HepG2 (cell line): Measurements from ENCODE around the gene ACTG2. TPM values are rescaled to one million over a fixed set of nuclear protein-coding genes. Genes with fewer than 3 reads are reported as not detected.
A peak's percentile ranks its signal among the peaks of the same experiment; 100 is the strongest.

Experiments used
- DR1 ChIP-seq: sonication (generic); formaldehyde crosslinking; IDR thresholded peaks from 2 replicates; pipeline ENCODE4 v1.8.0; 2021; ENCODE audit warnings: mild to moderate bottlenecking, missing genetic modification reagents, inconsistent platforms
- ELF4 ChIP-seq: sonication (generic); formaldehyde crosslinking; IDR thresholded peaks from 2 replicates; pipeline ENCODE4 v1.5.0; 2020; ENCODE audit warnings: missing genetic modification reagents, mild to moderate bottlenecking, moderate library complexity, borderline replicate concordance
- HOXA7 ChIP-seq: sonication (generic); formaldehyde crosslinking; IDR thresholded peaks from 2 replicates; pipeline ENCODE4 v1.8.1; 2022; ENCODE audit warnings: mild to moderate bottlenecking, missing genetic modification reagents, moderate library complexity
- KDM4B ChIP-seq: sonication (generic); formaldehyde crosslinking; IDR thresholded peaks from 2 replicates; pipeline ENCODE4 v1.4.0; 2020; ENCODE audit warnings: missing genetic modification reagents
- MBNL3 ChIP-seq: fragments of 250-450 bp; sonication (Bioruptor Pico); conservative IDR thresholded peaks from 2 replicates; pipeline ENCODE4 v1.8.0; 2022; ENCODE audit warnings: mild to moderate bottlenecking, inconsistent platforms
- NFATC3 ChIP-seq: sonication (generic); formaldehyde crosslinking; IDR thresholded peaks from 2 replicates; pipeline ENCODE4 v1.5.1; 2020; ENCODE audit warnings: mild to moderate bottlenecking, missing genetic modification reagents
- POLR2G ChIP-seq: fragments of 200-400 bp; formaldehyde crosslinking; IDR thresholded peaks from 2 replicates; pipeline ENCODE4 v1.6.1; 2018; ENCODE audit warnings: mild to moderate bottlenecking, low read depth, low read length, moderate library complexity
- RBAK ChIP-seq: sonication (generic); formaldehyde crosslinking; IDR thresholded peaks from 2 replicates; pipeline ENCODE4 v1.5.1; 2020; ENCODE audit warnings: mild to moderate bottlenecking, missing genetic modification reagents
- RFX5 ChIP-seq: IDR thresholded peaks from 2 replicates; pipeline ENCODE4 v1.6.1; 2011; ENCODE audit warnings: low read depth, low read length, improper control_type of control experiment
- SMARCE1 ChIP-seq: fragments of 450-650 bp; IDR thresholded peaks from 2 replicates; pipeline ENCODE4 v1.6.1; 2017; ENCODE audit warnings: borderline replicate concordance
- ZC3H4 ChIP-seq: sonication (generic); formaldehyde crosslinking; IDR thresholded peaks from 2 replicates; pipeline ENCODE4 v1.4.0; 2020; ENCODE audit warnings: missing genetic modification reagents, borderline replicate concordance
- ZFP37 ChIP-seq: sonication (generic); formaldehyde crosslinking; IDR thresholded peaks from 2 replicates; pipeline ENCODE4 v1.4.0; 2020; ENCODE audit warnings: missing genetic modification reagents, borderline replicate concordance
- ZFX ChIP-seq: sonication (generic); formaldehyde crosslinking; IDR thresholded peaks from 2 replicates; pipeline ENCODE4 v1.4.0; 2020; ENCODE audit warnings: mild to moderate bottlenecking, low read depth, missing genetic modification reagents, moderate library complexity
- ZNF552 ChIP-seq: sonication (generic); formaldehyde crosslinking; IDR thresholded peaks from 2 replicates; pipeline ENCODE4 v1.9.0; 2022; ENCODE audit warnings: missing genetic modification reagents, mild to moderate bottlenecking, borderline replicate concordance
- ZNF644 ChIP-seq: IDR thresholded peaks from 2 replicates; pipeline ENCODE4 v1.6.1; 2016; ENCODE audit warnings: low read depth
- ZNF660 ChIP-seq: sonication (generic); formaldehyde crosslinking; IDR thresholded peaks from 2 replicates; pipeline ENCODE4 v1.5.1; 2020; ENCODE audit warnings: mild to moderate bottlenecking, low read depth, missing genetic modification reagents, borderline replicate concordance
- ZSCAN9 ChIP-seq: IDR thresholded peaks from 2 replicates; pipeline ENCODE4 v1.6.1; 2016; ENCODE audit warnings: borderline replicate concordance
- polyA plus RNA-seq, 8 experiments: library from polyadenylated mRNA; depleted of rRNA in 3 of 8; stranded (reverse) in 7 of 8; unstranded in 1 of 8; fragments of >200 nt; fragmentation: Illumina TruSeq in 4 of 8; extraction: Trizol in 4 of 8; gene quantifications; 2 replicates each; pipeline versions ENCODE4 v1.2.1 to v1.2.3, GENCODE V29; 2011 to 2016; ENCODE audit warnings: low read depth in 4 of 8, missing spikeins in 1 of 8, mixed read lengths in 1 of 8; ENCODE audit not compliant: insufficient read depth in 1 of 8
- total RNA-seq, 5 experiments: library from RNA; depleted of rRNA; stranded (reverse); fragments of >200 nt; fragmentation: Illumina TruSeq; extraction: Trizol; gene quantifications; 2 replicates each; pipeline ENCODE4 v1.2.3, GENCODE V29; 2016; ENCODE audit warnings: low read depth in 1 of 5
- TF ChIP-seq, protein P1 (sequence below): sonication (generic); formaldehyde crosslinking; IDR thresholded peaks from 2 replicates; pipeline ENCODE4 v1.4.0; 2020; ENCODE audit warnings: low read depth, missing genetic modification reagents
- TF ChIP-seq, protein P2 (sequence below): sonication (generic); formaldehyde crosslinking; conservative IDR thresholded peaks from 2 replicates; pipeline ENCODE4 v1.8.1; 2023; ENCODE audit warnings: missing genetic modification reagents
- TF ChIP-seq, protein P3 (sequence below): IDR thresholded peaks from 2 replicates; pipeline ENCODE4 v1.6.1; 2016; ENCODE audit warnings: mild to moderate bottlenecking

ACTG2 gene
- total and polyA plus RNA-seq, 2 of the 13 experiments (the other 11 are each of a cell fraction or from before 2014, with no cell fraction given): 0.13 TPM; not detected in 1

DNA sequence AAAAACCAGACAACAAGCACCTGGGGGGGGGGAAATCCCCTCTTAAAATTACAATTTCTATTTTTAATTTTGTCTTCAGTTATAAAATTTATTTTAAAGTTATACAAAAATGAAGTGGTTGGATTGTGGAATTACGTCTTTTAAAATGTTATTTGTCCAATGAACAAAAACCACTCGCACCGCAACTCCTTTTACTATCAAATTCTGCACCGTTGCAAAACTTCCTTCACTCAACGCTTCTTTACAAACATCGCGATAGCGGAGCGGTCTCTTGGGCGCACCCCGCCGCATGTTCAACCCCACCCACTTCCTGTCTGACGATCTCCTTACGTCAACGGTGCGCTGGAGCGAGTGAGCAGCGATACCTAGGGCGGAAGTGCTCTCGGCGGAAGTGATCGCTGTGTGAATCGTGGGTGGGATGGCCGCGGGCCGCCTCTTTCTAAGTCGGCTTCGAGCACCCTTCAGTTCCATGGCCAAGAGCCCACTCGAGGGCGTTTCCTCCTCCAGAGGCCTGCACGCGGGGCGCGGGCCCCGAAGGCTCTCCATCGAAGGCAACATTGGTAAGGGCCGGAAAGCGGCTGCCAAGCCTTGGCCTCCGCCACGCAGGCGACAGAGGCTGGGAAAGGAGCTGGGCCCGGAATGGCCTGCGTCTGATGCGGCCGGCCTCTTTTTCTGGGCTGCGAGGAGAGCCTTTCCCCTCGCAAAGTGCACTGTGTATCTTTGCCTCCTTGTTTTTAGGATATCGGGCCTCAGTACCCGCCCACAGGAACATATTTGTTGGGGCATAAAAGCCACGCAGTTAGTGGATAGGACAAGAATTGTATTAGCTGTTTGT, 33.9 kb downstream of the ACTG2 start, which contains the start of gene DGUOK (continued):
- TF ChIP-seq ZFP37: peak; percentile 85
- 0 out of 2 replicates have a peak, but pooled peaks have one; percentile 47 for TF ChIP-seq RBAK (CRISPR knock-in tag)
- TF ChIP-seq SMARCE1: no peak
- peak; percentile 57; the same call in 1 of the 2 replicates for TF ChIP-seq NFATC3 (CRISPR knock-in tag)
- peak; percentile 54; the same call in 1 of the 2 replicates for TF ChIP-seq ZNF552 (CRISPR knock-in tag)
- peak; percentile 89 for TF ChIP-seq KDM4B (CRISPR knock-in tag)
- no peak for TF ChIP-seq MBNL3 (CRISPR knock-in tag)
- peak; percentile 97 for TF ChIP-seq POLR2G
- TF ChIP-seq, protein P1, sequence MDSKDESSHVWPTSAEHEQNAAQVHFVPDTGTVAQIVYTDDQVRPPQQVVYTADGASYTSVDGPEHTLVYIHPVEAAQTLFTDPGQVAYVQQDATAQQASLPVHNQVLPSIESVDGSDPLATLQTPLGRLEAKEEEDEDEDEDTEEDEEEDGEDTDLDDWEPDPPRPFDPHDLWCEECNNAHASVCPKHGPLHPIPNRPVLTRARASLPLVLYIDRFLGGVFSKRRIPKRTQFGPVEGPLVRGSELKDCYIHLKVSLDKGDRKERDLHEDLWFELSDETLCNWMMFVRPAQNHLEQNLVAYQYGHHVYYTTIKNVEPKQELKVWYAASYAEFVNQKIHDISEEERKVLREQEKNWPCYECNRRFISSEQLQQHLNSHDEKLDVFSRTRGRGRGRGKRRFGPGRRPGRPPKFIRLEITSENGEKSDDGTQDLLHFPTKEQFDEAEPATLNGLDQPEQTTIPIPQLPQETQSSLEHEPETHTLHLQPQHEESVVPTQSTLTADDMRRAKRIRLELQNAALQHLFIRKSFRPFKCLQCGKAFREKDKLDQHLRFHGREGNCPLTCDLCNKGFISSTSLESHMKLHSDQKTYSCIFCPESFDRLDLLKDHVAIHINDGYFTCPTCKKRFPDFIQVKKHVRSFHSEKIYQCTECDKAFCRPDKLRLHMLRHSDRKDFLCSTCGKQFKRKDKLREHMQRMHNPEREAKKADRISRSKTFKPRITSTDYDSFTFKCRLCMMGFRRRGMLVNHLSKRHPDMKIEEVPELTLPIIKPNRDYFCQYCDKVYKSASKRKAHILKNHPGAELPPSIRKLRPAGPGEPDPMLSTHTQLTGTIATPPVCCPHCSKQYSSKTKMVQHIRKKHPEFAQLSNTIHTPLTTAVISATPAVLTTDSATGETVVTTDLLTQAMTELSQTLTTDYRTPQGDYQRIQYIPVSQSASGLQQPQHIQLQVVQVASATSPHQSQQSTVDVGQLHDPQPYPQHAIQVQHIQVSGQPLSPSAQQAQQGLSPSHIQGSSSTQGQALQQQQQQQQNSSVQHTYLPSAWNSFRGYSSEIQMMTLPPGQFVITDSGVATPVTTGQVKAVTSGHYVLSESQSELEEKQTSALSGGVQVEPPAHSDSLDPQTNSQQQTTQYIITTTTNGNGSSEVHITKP: no peak
- 0 out of 2 replicates have a peak, but pooled peaks have one; percentile 47 for TF ChIP-seq HOXA7 (CRISPR knock-in tag)
- TF ChIP-seq, protein P2, sequence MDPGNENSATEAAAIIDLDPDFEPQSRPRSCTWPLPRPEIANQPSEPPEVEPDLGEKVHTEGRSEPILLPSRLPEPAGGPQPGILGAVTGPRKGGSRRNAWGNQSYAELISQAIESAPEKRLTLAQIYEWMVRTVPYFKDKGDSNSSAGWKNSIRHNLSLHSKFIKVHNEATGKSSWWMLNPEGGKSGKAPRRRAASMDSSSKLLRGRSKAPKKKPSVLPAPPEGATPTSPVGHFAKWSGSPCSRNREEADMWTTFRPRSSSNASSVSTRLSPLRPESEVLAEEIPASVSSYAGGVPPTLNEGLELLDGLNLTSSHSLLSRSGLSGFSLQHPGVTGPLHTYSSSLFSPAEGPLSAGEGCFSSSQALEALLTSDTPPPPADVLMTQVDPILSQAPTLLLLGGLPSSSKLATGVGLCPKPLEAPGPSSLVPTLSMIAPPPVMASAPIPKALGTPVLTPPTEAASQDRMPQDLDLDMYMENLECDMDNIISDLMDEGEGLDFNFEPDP: 0 out of 2 replicates have a peak, but pooled peaks have one; percentile 95
- TF ChIP-seq, protein P3, sequence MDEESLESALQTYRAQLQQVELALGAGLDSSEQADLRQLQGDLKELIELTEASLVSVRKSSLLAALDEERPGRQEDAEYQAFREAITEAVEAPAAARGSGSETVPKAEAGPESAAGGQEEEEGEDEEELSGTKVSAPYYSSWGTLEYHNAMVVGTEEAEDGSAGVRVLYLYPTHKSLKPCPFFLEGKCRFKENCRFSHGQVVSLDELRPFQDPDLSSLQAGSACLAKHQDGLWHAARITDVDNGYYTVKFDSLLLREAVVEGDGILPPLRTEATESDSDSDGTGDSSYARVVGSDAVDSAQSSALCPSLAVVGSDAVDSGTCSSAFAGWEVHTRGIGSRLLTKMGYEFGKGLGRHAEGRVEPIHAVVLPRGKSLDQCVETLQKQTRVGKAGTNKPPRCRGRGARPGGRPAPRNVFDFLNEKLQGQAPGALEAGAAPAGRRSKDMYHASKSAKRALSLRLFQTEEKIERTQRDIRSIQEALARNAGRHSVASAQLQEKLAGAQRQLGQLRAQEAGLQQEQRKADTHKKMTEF (CRISPR knock-in tag): peak; percentile 95
- TF ChIP-seq DR1: peak; percentile 83; the same call in 1 of the 2 replicates
- peak; percentile 65; the same call in 1 of the 2 replicates for TF ChIP-seq ZNF660 (CRISPR knock-in tag)
- peak; percentile 100 for TF ChIP-seq ZFX
- TF ChIP-seq RFX5: peak; percentile 50; the same call in 1 of the 2 replicates
- peak; percentile 97 for TF ChIP-seq ELF4
- TF ChIP-seq ZC3H4: peak; percentile 83; the same call in 1 of the 2 replicates
- peak; percentile 44; the same call in 1 of the 2 replicates for TF ChIP-seq ZNF644
- TF ChIP-seq ZSCAN9 (CRISPR knock-in tag): peak; percentile 96
